DOHH2 (cell line): ENCODE measurements around the gene PHKG2.

Source experiments
- EZH2phosphoT487 ChIP-seq: fragments of 200-600 bp; sonication (generic); IDR thresholded peaks from 2 replicates; pipeline ENCODE4 v1.6.1; 2017; ENCODE audit warnings: borderline replicate concordance, mild to moderate bottlenecking, antibody characterized with exemption, low read length, moderate library complexity, mixed read lengths
- TF ChIP-seq, protein P1 (sequence below): fragments of 200-600 bp; sonication (generic); IDR thresholded peaks from one replicate; pipeline ENCODE4 v1.5.1; 2014; ENCODE audit warnings: antibody characterized with exemption, mild to moderate bottlenecking, low read depth, low read length; ENCODE audit not compliant: poor library complexity, severe bottlenecking

- TF ChIP-seq, protein P1, sequence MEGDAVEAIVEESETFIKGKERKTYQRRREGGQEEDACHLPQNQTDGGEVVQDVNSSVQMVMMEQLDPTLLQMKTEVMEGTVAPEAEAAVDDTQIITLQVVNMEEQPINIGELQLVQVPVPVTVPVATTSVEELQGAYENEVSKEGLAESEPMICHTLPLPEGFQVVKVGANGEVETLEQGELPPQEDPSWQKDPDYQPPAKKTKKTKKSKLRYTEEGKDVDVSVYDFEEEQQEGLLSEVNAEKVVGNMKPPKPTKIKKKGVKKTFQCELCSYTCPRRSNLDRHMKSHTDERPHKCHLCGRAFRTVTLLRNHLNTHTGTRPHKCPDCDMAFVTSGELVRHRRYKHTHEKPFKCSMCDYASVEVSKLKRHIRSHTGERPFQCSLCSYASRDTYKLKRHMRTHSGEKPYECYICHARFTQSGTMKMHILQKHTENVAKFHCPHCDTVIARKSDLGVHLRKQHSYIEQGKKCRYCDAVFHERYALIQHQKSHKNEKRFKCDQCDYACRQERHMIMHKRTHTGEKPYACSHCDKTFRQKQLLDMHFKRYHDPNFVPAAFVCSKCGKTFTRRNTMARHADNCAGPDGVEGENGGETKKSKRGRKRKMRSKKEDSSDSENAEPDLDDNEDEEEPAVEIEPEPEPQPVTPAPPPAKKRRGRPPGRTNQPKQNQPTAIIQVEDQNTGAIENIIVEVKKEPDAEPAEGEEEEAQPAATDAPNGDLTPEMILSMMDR: no peak
- no peak for TF ChIP-seq EZH2phosphoT487
Measured at GRCh38 chr16:30780549-30780948, 32.3 kb downstream of the PHKG2 start.
